GM12801 (cell line): ENCODE measurements around the gene KIF20A.

ENCODE experiments used
- TF ChIP-seq, protein P1 (sequence below): IDR thresholded peaks from one replicate; pipeline ENCODE4 v1.5.1; 2011; ENCODE audit warnings: control low read depth; ENCODE audit not compliant: insufficient read length; ENCODE audit errors: extremely low read depth

KIF20A gene

GRCh38 chr5:138226910-138227309, 48.0 kb downstream of the KIF20A start:
- TF ChIP-seq, protein P1, sequence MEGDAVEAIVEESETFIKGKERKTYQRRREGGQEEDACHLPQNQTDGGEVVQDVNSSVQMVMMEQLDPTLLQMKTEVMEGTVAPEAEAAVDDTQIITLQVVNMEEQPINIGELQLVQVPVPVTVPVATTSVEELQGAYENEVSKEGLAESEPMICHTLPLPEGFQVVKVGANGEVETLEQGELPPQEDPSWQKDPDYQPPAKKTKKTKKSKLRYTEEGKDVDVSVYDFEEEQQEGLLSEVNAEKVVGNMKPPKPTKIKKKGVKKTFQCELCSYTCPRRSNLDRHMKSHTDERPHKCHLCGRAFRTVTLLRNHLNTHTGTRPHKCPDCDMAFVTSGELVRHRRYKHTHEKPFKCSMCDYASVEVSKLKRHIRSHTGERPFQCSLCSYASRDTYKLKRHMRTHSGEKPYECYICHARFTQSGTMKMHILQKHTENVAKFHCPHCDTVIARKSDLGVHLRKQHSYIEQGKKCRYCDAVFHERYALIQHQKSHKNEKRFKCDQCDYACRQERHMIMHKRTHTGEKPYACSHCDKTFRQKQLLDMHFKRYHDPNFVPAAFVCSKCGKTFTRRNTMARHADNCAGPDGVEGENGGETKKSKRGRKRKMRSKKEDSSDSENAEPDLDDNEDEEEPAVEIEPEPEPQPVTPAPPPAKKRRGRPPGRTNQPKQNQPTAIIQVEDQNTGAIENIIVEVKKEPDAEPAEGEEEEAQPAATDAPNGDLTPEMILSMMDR = no peak

DNA sequence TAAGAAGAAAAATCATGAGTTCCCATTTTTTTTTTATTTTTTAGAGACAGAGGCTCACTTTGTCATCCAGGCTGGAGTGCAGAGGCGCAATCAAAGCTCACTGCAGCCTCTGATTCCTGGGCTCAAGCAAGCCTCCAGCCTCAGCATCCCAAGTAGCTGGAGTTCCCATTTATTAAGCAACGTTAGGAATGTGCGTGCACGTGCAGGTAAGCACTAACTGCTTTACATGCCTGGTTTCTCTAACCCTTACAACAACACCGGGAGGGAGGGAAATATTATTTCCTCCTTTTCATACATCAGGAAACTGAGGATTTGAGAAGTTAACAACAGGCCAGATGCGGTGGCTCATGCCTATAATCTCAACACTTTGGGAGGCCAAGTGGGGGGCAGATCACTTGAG, 50.5 kb downstream of the KIF20A start:
- TF ChIP-seq, protein P1 = no peak

GRCh38 chr5:138230261-138230660, 51.3 kb downstream of the KIF20A start:
- TF ChIP-seq, protein P1 = no peak

DNA sequence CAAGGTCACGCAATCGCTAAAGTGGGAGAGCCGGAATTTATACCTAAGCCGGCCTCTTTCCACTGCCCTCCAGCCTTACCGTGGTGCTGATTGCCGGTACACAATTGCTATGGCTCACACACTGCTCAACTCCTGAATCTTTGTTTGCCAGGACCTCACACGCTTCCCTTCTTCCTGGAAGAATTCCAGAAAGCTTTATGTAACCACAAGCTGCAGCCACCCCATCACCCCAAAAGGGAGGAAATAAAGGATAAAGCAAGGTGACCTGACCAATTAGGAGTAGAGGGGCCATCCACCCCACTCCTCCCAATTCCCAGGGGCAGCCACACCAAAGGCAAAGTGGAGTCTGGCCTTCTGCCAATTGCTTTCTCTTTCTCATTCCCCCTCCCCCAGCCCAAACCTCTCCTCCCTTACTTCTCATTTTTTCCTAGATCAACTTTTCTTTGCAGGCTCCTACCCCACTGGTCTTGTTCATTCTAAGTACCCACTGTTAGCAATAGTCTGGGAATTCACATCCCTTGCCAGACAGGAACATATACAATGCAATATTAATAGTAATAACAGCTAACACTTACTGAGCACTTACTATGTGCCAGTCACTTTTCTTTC, 52.2 kb downstream of the KIF20A start:
- TF ChIP-seq, protein P1 = no peak

DNA sequence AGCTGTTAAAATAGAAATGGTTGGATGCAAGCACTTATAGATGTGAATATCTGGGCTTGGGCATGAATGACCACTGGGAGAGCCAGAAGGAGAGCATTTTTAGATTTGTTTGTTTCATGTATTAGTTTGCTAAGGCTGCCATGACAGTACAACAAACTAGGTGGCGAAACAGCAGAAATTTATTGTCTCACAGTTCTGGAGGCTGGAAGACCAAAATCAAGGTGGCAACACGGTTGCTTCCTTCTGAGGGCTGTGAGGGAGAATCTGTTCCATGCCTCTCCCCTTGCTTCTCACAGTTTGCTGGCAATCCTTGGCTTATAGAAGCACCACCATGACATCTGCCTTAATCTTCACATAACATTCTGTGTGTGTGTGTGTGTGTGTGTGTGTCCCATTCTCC, 54.4 kb downstream of the KIF20A start:
- TF ChIP-seq, protein P1 = no peak

DNA sequence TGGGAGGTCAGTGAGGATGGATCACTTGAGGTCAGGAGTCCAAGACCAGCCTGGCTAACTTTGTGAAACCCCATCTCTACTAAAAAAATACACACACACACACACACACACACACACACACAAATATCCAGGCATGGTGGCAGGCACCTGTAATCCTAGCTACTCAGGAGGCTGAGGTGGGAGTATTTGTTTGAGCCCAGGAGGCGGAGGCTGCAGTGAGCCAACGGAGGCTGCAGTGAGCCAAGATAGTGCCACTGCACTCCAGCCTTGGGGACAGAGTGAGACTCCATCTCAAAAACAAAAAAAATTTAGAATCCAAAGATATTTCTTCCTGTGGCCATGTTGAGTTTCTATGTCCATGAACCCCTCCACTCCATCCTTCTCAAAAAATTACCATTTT, 55.7 kb downstream of the KIF20A start:
- TF ChIP-seq, protein P1 = no peak
